Measurements from ENCODE around the gene MZT2A. TPM values are rescaled to one million over a fixed set of nuclear protein-coding genes. Genes with fewer than 3 reads are reported as not detected.
"Not testable (repeated sequence)": the region's sequence is repeated elsewhere in the genome, so short reads cannot be mapped to it uniquely, and the experiment has no call there.

The MZT2A gene
- total and polyA plus RNA-seq, 10 donors, result 23.7 to 190 (median 45.0) TPM

GRCh38 chr2:131518531-131518930 is 26.3 kb upstream of the MZT2A start:
- TF ChIP-seq POLR2AphosphoS5 (IDR thresholded peaks at IDR 0.05), result peak in 1 of 3 donors; percentile 28
- intact Hi-C loops (cut with DNase I; ENCODE audit: low total_unique reads), result not testable (repeated sequence)

GRCh38 chr2:131517856-131518255 is 25.7 kb upstream of the MZT2A start:
- H3K27ac ChIP-seq; H3K27me3 ChIP-seq (replicated peaks in 1 of 7); H3K9me3 ChIP-seq; intact Hi-C loops (cut with DNase I; ENCODE audit: low total_unique reads); H3K4me3 ChIP-seq: not testable (repeated sequence)
- Histone ChIP-seq H3K36me3 (peaks cover 0 to 85% (median 48%) of the 10 kb centered on the region in 6 donors), H3K4me1 (peaks cover 0 to 19% (median 6%) of the 10 kb centered on the region in 6 donors)
- WGBS, 5 donors, result 86 to 94% (median 93%) methylated on average over 9 to 16 of the region's 16 CpGs
- DNase-seq, result peak; percentile 65

More at GRCh38 chr2:131518531-131518930, 26.3 kb upstream of the MZT2A start:
- H3K9me3 ChIP-seq; H3K27ac ChIP-seq; H3K4me3 ChIP-seq; H3K27me3 ChIP-seq (replicated peaks in 1 of 7): not testable (repeated sequence)
- Histone ChIP-seq H3K4me1 (peaks cover 0 to 18% (median 6%) of the 10 kb centered on the region in 6 donors), H3K36me3 (peaks cover 0 to 79% (median 41%) of the 10 kb centered on the region in 6 donors)
- 78 to 96% (median 93%) methylated on average over 3 to 11 of the region's 11 CpGs for WGBS, 5 donors
- DNase-seq, result peak; percentile 51

DNA sequence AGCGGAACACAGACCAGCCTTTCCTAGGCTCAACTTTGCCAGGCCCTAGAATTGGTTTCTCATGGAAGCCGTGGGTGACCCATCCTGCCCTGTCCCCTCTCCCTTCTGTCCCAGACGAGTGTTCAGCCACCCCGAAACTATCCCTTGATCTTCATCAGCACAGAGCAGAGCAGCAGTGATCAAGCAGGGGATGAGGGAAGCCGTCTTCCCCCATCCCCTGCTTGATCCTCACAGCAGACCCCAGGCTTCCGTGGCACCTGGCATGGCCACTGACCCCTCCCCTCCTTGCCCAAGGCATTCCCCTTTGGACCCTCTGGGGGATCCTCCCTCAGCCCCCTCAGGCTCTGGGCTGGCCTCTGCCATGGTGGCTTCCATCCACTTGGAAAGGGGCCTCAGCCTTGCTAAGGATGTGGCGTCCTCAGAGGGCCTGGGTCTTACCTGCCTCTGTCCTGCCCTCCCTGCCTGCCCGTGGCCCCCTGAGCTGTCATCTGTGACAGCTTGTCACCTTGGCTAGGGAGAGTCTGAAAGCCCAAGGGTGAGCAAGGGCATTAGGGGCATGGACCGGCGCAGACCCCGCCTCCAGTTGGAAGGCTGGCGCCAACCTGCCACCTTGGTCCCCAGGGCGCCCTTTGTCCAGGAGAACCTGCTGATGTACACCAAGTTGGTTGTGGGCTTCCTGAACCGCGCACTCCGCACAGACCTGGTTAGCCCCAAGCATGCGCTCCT is 25.1 kb upstream of the MZT2A start:
- H3K36me3 ChIP-seq, result peaks cover 0 to 91% (median 51%) of the 10 kb centered on the region in 6 donors
- intact Hi-C loops (cut with DNase I; ENCODE audit: low total_unique reads), result no loop called here
- H3K9me3 ChIP-seq, result no peaks in the 10 kb centered on the region
- peak; percentile 56 for DNase-seq
- 95 to 98% (median 96%) methylated on average over 15 to 17 of the region's 17 CpGs for WGBS, 5 donors
- TF ChIP-seq POLR2AphosphoS5 (IDR thresholded peaks at IDR 0.05) (peak in 2 of 3 donors; percentile 10 to 37), POLR2A (IDR thresholded peaks at IDR 0.05) (no peak)
- TF ChIP-seq, protein P1, sequence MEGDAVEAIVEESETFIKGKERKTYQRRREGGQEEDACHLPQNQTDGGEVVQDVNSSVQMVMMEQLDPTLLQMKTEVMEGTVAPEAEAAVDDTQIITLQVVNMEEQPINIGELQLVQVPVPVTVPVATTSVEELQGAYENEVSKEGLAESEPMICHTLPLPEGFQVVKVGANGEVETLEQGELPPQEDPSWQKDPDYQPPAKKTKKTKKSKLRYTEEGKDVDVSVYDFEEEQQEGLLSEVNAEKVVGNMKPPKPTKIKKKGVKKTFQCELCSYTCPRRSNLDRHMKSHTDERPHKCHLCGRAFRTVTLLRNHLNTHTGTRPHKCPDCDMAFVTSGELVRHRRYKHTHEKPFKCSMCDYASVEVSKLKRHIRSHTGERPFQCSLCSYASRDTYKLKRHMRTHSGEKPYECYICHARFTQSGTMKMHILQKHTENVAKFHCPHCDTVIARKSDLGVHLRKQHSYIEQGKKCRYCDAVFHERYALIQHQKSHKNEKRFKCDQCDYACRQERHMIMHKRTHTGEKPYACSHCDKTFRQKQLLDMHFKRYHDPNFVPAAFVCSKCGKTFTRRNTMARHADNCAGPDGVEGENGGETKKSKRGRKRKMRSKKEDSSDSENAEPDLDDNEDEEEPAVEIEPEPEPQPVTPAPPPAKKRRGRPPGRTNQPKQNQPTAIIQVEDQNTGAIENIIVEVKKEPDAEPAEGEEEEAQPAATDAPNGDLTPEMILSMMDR (IDR thresholded peaks at IDR 0.05 in 8 of 11, conservative IDR thresholded peaks at IDR 0.05 in 3 of 11), result no peak
- no peak overlapping the region for H3K4me3 ChIP-seq
- H3K27me3 ChIP-seq (replicated peaks in 1 of 7), result no peaks in the 10 kb centered on the region
- no peak overlapping the region for H3K27ac ChIP-seq
- H3K4me1 ChIP-seq, result peaks cover 0 to 19% (median 6%) of the 10 kb centered on the region in 6 donors

DNA sequence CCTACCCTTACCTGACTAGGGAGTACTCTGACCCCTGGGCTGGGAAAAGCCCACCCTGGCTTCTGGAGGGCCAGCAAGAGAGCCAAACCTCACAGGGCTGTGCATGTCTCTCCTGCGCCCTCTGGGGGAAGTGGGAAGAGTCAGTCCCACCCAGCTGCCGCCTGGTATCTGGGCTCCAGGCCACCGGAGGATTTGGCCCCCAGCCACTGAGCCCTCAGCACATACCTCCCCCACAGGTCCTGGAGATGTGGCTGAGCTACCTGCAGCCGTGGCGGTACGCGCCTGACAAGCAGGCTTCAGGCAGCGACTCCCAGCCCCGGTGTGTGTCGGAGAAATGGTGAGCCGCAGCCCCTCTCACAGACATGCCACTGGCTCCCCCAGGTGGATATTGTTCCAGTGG is 24.4 kb upstream of the MZT2A start:
- 84 to 93% (median 87%) methylated on average over 10 to 11 of the region's 11 CpGs; no CpG with 5 or more reads in 1 of the 5 donors for WGBS, 5 donors
- peaks cover 0 to 94% (median 51%) of the 10 kb centered on the region in 6 donors for H3K36me3 ChIP-seq

GRCh38 chr2:131516011-131516410 is 23.8 kb upstream of the MZT2A start:
- Histone ChIP-seq H3K4me1 (peaks cover 0 to 19% (median 6%) of the 10 kb centered on the region in 6 donors), H3K9me3 (no peaks in the 10 kb centered on the region), H3K27me3 (replicated peaks in 1 of 7) (no peaks in the 10 kb centered on the region), H3K27ac (no peak overlapping the region), H3K36me3 (peaks cover 0 to 96% (median 51%) of the 10 kb centered on the region in 6 donors), H3K4me3 (no peak overlapping the region)
- intact Hi-C loops (cut with DNase I; ENCODE audit: low total_unique reads), result no loop called here
- 83 to 90% (median 90%) methylated on average over 2 to 10 of the region's 10 CpGs for WGBS, 5 donors
- peak; percentile 58 for DNase-seq
- no peak for TF ChIP-seq POLR2A (IDR thresholded peaks at IDR 0.05)
- TF ChIP-seq, protein P1 (IDR thresholded peaks at IDR 0.05 in 8 of 11, conservative IDR thresholded peaks at IDR 0.05 in 3 of 11), result no peak
- no peak for TF ChIP-seq POLR2AphosphoS5 (IDR thresholded peaks at IDR 0.05)

More for the DNA sequence above, 24.4 kb upstream of the MZT2A start:
- H3K9me3 ChIP-seq; H3K27ac ChIP-seq; H3K4me3 ChIP-seq; intact Hi-C loops (cut with DNase I; ENCODE audit: low total_unique reads); H3K27me3 ChIP-seq (replicated peaks in 1 of 7): not testable (repeated sequence)
- peak; percentile 68 for DNase-seq
- H3K4me1 ChIP-seq, result peaks cover 0 to 19% (median 6%) of the 10 kb centered on the region in 6 donors

Data from spleen (tissue), 11 donors.